ENCODE data around the gene KDF1.
"Not testable (repeated sequence)": the region's sequence is repeated elsewhere in the genome, so short reads cannot be mapped to it uniquely, and the experiment has no call there.

The KDF1 gene

GRCh38 chr1:26953374-26953773 is 6.9 kb downstream of the KDF1 start:
- DNase-seq (ENCODE audit: low spot score) = no peak

- no peak for DNase-seq (ENCODE audit: low spot score)
Measured at GRCh38 chr1:26951821-26952497, 8.3 kb downstream of the KDF1 start.

- no peak for DNase-seq (ENCODE audit: low spot score)
Measured at GRCh38 chr1:26951216-26951615, 9.1 kb downstream of the KDF1 start.

GRCh38 chr1:26950602-26951001 is 9.7 kb downstream of the KDF1 start:
- DNase-seq (ENCODE audit: low spot score) = no peak

GRCh38 chr1:26949926-26950319 is 10.3 kb downstream of the KDF1 start:
- DNase-seq (ENCODE audit: low spot score) = no peak

- no peak for DNase-seq (ENCODE audit: low spot score)
Measured at GRCh38 chr1:26949266-26949925, 10.9 kb downstream of the KDF1 start.

- DNase-seq (ENCODE audit: low spot score) = not testable (repeated sequence)
Measured at GRCh38 chr1:26948725-26949057, 11.6 kb downstream of the KDF1 start.

GRCh38 chr1:26946270-26946669 is 14.0 kb downstream of the KDF1 start:
- DNase-seq (ENCODE audit: low spot score) = no peak

- no peak for DNase-seq (ENCODE audit: low spot score)
Measured at GRCh38 chr1:26945728-26946127, 14.5 kb downstream of the KDF1 start.

GRCh38 chr1:26945138-26945537 is 15.1 kb downstream of the KDF1 start:
- DNase-seq (ENCODE audit: low spot score) = no peak

GRCh38 chr1:26942656-26943055 is 17.6 kb downstream of the KDF1 start:
- no peak for DNase-seq (ENCODE audit: low spot score)

- DNase-seq (ENCODE audit: low spot score) = no peak
Measured at GRCh38 chr1:26941311-26941710, 19.0 kb downstream of the KDF1 start.

GRCh38 chr1:26938659-26939025 is 21.6 kb downstream of the KDF1 start:
- no peak for DNase-seq (ENCODE audit: low spot score)

GRCh38 chr1:26938004-26938658 is 22.1 kb downstream of the KDF1 start:
- DNase-seq (ENCODE audit: low spot score) = no peak

GRCh38 chr1:26936823-26937222 is 23.4 kb downstream of the KDF1 start:
- DNase-seq (ENCODE audit: low spot score) = no peak

- DNase-seq (ENCODE audit: low spot score) = no peak
Measured at GRCh38 chr1:26932531-26932930, 27.7 kb downstream of the KDF1 start.

GRCh38 chr1:26923711-26924110 is 36.6 kb downstream of the KDF1 start:
- DNase-seq (ENCODE audit: low spot score) = no peak

GRCh38 chr1:26922901-26923300 is 37.4 kb downstream of the KDF1 start:
- DNase-seq (ENCODE audit: low spot score) = no peak

- no peak for DNase-seq (ENCODE audit: low spot score)
Measured at GRCh38 chr1:26922431-26922729, 37.9 kb downstream of the KDF1 start.

- DNase-seq (ENCODE audit: low spot score) = peak; percentile 97
Measured at GRCh38 chr1:26921540-26922430, 38.5 kb downstream of the KDF1 start, which contains the start of gene NUDC. Gene NUDC (plus strand): TSS chr1:26921743. CDS start chr1:26921849, 106 bp downstream.

- DNase-seq (ENCODE audit: low spot score) = no peak
Measured at GRCh38 chr1:26921126-26921539, 39.1 kb downstream of the KDF1 start.

GRCh38 chr1:26915204-26915842 is 44.9 kb downstream of the KDF1 start:
- no peak for DNase-seq (ENCODE audit: low spot score)
